Measurements from ENCODE around the gene NR1H4.

DNA sequence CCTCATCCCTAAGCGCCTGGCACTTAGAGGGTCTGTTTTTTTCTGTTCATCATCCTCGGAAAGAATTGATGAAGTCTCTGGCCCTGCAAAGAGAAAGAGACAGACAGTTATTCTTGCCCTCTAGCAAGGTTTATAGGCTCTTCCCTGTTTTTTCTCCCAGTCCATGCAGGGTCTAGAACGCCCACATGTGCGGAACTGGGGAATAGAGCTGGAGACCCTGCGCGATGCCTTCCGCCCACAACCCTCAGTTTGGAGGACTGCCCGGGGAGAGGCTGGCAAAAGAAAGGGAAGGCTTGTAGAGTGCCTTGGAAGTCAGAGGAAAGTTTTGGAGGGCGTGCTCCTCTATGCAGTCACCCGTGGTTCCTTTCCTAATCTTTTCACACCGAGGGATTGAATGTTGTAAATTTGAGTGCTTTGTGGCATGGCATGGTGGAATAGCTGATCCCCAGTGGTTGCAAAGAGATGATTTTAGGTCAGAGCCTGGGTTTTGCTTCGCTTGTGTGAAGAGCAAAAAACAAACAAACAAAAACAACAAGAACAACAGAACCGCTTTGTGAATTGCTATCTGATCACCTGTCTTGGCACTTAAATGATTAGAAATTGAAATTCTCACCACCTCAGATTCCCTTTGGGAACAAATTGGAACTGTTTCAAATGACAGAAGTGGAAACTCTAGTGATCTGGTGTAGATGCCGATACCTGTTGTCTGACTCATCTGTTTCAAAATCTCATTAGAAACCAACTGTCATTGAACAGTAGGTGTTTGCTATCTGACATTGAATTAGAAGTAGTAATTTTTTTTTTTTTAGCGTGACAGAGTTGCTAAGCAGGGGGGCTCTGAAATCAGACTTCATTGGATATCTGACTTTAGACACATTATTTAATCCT lies 100.8 kb downstream of the NR1H4 start:
- TF ChIP-seq, protein P1, sequence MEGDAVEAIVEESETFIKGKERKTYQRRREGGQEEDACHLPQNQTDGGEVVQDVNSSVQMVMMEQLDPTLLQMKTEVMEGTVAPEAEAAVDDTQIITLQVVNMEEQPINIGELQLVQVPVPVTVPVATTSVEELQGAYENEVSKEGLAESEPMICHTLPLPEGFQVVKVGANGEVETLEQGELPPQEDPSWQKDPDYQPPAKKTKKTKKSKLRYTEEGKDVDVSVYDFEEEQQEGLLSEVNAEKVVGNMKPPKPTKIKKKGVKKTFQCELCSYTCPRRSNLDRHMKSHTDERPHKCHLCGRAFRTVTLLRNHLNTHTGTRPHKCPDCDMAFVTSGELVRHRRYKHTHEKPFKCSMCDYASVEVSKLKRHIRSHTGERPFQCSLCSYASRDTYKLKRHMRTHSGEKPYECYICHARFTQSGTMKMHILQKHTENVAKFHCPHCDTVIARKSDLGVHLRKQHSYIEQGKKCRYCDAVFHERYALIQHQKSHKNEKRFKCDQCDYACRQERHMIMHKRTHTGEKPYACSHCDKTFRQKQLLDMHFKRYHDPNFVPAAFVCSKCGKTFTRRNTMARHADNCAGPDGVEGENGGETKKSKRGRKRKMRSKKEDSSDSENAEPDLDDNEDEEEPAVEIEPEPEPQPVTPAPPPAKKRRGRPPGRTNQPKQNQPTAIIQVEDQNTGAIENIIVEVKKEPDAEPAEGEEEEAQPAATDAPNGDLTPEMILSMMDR (IDR thresholded peaks at IDR 0.05) = no peak
- no peak for TF ChIP-seq POLR2A (IDR thresholded peaks at IDR 0.05)
- no peak for TF ChIP-seq POLR2AphosphoS5 (IDR thresholded peaks at IDR 0.05)

All from breast epithelium (tissue), 3 donors.